ENCODE data around the gene RPL18.

The RPL18 gene

GRCh38 chr19:48613852-48614435 is 5.0 kb downstream of the RPL18 start:
- TF ChIP-seq CTCF (IDR thresholded peaks at IDR 0.05; ENCODE audit: insufficient read depth, low read length): no peak
- no peak; the same call in 1 of the 2 replicates for TF ChIP-seq POLR2AphosphoS5 (IDR thresholded peaks at IDR 0.05; ENCODE audit: low read depth)
- no peak for TF ChIP-seq SPI1 (IDR thresholded peaks at IDR 0.05; ENCODE audit: borderline replicate concordance, low read depth)
- Histone ChIP-seq H3K27ac (replicated peaks) (no peak overlapping the region), H3K4me3 (replicated peaks; ENCODE audit: insufficient read depth, low read length) (no peak overlapping the region), H3K27me3 (ENCODE audit: insufficient read depth, poor library complexity, severe bottlenecking) (no peaks in the 10 kb centered on the region)
- DNase-seq (ENCODE audit: low read depth in 1 of 2, low spot score in 1 of 2): no peak

- Histone ChIP-seq H3K27me3 (ENCODE audit: insufficient read depth, poor library complexity, severe bottlenecking) (no peaks in the 10 kb centered on the region), H3K27ac (replicated peaks) (no peak overlapping the region), H3K4me3 (replicated peaks; ENCODE audit: insufficient read depth, low read length) (no peak overlapping the region)
- no peak for DNase-seq (ENCODE audit: low read depth in 1 of 2, low spot score in 1 of 2)
- TF ChIP-seq POLR2AphosphoS5 (IDR thresholded peaks at IDR 0.05; ENCODE audit: low read depth) (no peak), REST (IDR thresholded peaks at IDR 0.05; ENCODE audit: insufficient replicate concordance, low read depth) (no peak), GABPA (IDR thresholded peaks at IDR 0.05; ENCODE audit: low read depth) (no peak), CTCF (IDR thresholded peaks at IDR 0.05; ENCODE audit: insufficient read depth, low read length) (no peak), SPI1 (IDR thresholded peaks at IDR 0.05; ENCODE audit: borderline replicate concordance, low read depth) (no peak)
Observed at GRCh38 chr19:48613024-48613851, 5.7 kb downstream of the RPL18 start.

- Histone ChIP-seq H3K27me3 (ENCODE audit: insufficient read depth, poor library complexity, severe bottlenecking) (no peaks in the 10 kb centered on the region), H3K4me3 (replicated peaks; ENCODE audit: insufficient read depth, low read length) (no peak overlapping the region), H3K27ac (replicated peaks) (no peak overlapping the region)
- TF ChIP-seq CTCF (IDR thresholded peaks at IDR 0.05; ENCODE audit: insufficient read depth, low read length): no peak
- TF ChIP-seq POLR2AphosphoS5 (IDR thresholded peaks at IDR 0.05; ENCODE audit: low read depth): no peak
- no peak for TF ChIP-seq SPI1 (IDR thresholded peaks at IDR 0.05; ENCODE audit: borderline replicate concordance, low read depth)
- no peak for TF ChIP-seq REST (IDR thresholded peaks at IDR 0.05; ENCODE audit: insufficient replicate concordance, low read depth)
- TF ChIP-seq GABPA (IDR thresholded peaks at IDR 0.05; ENCODE audit: low read depth): no peak
- DNase-seq (ENCODE audit: low read depth in 1 of 2, low spot score in 1 of 2): no peak
Observed at GRCh38 chr19:48611872-48612271, 7.1 kb downstream of the RPL18 start.
